Lower lobe of right lung (tissue), 2 donors: ENCODE measurements around the gene PATZ1. TPM values are rescaled to one million over a fixed set of nuclear protein-coding genes. Genes with fewer than 3 reads are reported as not detected.

Source experiments
- ATAC-seq, 2 donors: fragments of 200-7000 bp; cut with Tn5 transposase; one replicate each; pipeline ENCODE4 v1.9.1; 2020 to 2022; ENCODE audit warnings: mild to moderate bottlenecking in 2 of 2, moderate library complexity in 2 of 2
- DNase-seq: peaks from one replicate; pipeline ENCODE4 v3.0.0-alpha.2; 2020
- H3K27ac ChIP-seq: fragments of 200-600 bp; one replicate; pipeline ENCODE4 v1.8.0; 2022
- H3K27me3 ChIP-seq: fragments of 200-600 bp; one replicate; pipeline ENCODE4 v1.8.0; 2022; ENCODE audit warnings: low read depth
- H3K36me3 ChIP-seq: fragments of 200-600 bp; one replicate; pipeline ENCODE4 v1.8.0; 2022; ENCODE audit warnings: mild to moderate bottlenecking
- H3K4me1 ChIP-seq: fragments of 200-600 bp; one replicate; pipeline ENCODE4 v1.8.0; 2022
- H3K4me3 ChIP-seq: fragments of 200-600 bp; one replicate; pipeline ENCODE4 v1.8.0; 2022; ENCODE audit warnings: mild to moderate bottlenecking
- H3K9me3 ChIP-seq: fragments of 200-600 bp; one replicate; pipeline ENCODE4 v1.8.0; 2022
- CTCF ChIP-seq: fragments of 200-600 bp; IDR thresholded peaks from one replicate; pipeline ENCODE4 v1.8.0; 2022; ENCODE audit warnings: antibody characterized with exemption, mild to moderate bottlenecking
- intact Hi-C: fragments of 100-400 bp; cut with DNase I; formaldehyde crosslinking; loops from one replicate; pipeline ENCODE4 v1.11.0; 2022
- total RNA-seq: library from RNA; stranded (reverse); fragmentation: NEBNext Ultra II Directional; extraction: Animal tissue kit (Norgen Biotek cat#: 25700); gene quantifications from one replicate; pipeline ENCODE4 v1.2.1, GENCODE V29; 2021
- donor health status: DM: no; HTN: yes; CAD: no; lungs with severe emphysema.

Gene PATZ1
- total RNA-seq, 1 donor from 2014 or later = 25.8 TPM

GRCh38 chr22:31345331-31346254 is 553 bp downstream of the PATZ1 start:
- ATAC-seq = peak; percentile 67 to 84

GRCh38 chr22:31344578-31345330 is 1.4 kb downstream of the PATZ1 start:
- Histone ChIP-seq H3K4me3 (peak overlapping the region; percentile 80), H3K4me1 (peaks cover 57% of the 10 kb centered on the region), H3K27ac (peak overlapping the region; percentile 92), H3K9me3 (no peaks in the 10 kb centered on the region), H3K36me3 (peaks cover 35% of the 10 kb centered on the region), H3K27me3 (no peaks in the 10 kb centered on the region)
- intact Hi-C loops = no loop called here
- peak; percentile 0 for ATAC-seq
- TF ChIP-seq CTCF = no peak
- DNase-seq = peak; percentile 59

More at GRCh38 chr22:31345331-31346254, 553 bp downstream of the PATZ1 start:
- peak; percentile 89 for DNase-seq
- Histone ChIP-seq H3K27me3 (no peaks in the 10 kb centered on the region), H3K4me1 (peaks cover 52% of the 10 kb centered on the region), H3K27ac (peak overlapping the region; percentile 92), H3K4me3 (peak overlapping the region; percentile 80), H3K9me3 (no peaks in the 10 kb centered on the region), H3K36me3 (peaks cover 26% of the 10 kb centered on the region)
- TF ChIP-seq CTCF = peak; percentile 70
- intact Hi-C loops = no loop called here

- intact Hi-C loops = no loop called here
- TF ChIP-seq CTCF = no peak
- peak overlapping the region; percentile 80 for H3K4me3 ChIP-seq
- ATAC-seq (no peak), DNase-seq (no peak)
- peak overlapping the region; percentile 92 for H3K27ac ChIP-seq
- H3K36me3 ChIP-seq = peaks cover 40% of the 10 kb centered on the region
- no peaks in the 10 kb centered on the region for H3K27me3 ChIP-seq
- no peaks in the 10 kb centered on the region for H3K9me3 ChIP-seq
- H3K4me1 ChIP-seq = peaks cover 60% of the 10 kb centered on the region
Measured at GRCh38 chr22:31344256-31344577, 1.9 kb downstream of the PATZ1 start.

- peak; percentile 71 to 81 for ATAC-seq
- peaks cover 47% of the 10 kb centered on the region for H3K36me3 ChIP-seq
- peaks cover 60% of the 10 kb centered on the region for H3K4me1 ChIP-seq
- H3K27me3 ChIP-seq = no peaks in the 10 kb centered on the region
- TF ChIP-seq CTCF = no peak
- H3K27ac ChIP-seq = peak overlapping the region; percentile 92
- peak overlapping the region; percentile 80 for H3K4me3 ChIP-seq
- DNase-seq = peak; percentile 88
- intact Hi-C loops = no loop called here
- no peaks in the 10 kb centered on the region for H3K9me3 ChIP-seq
Measured at GRCh38 chr22:31343235-31344191, 2.6 kb downstream of the PATZ1 start.
